H1 (cell line): ENCODE results near the gene KIAA1671.

Source experiments
- CHD2 ChIP-seq: IDR thresholded peaks from 2 replicates; pipeline ENCODE4 v1.6.1; 2012; ENCODE audit warnings: low read length, improper control_type of control experiment
- CTCF ChIP-seq, 3 experiments: IDR thresholded peaks; 1 replicate in 2 of 3; 2 replicates in 1 of 3; pipeline versions ENCODE4 v1.5.1 to v1.6.1; 2011; ENCODE audit warnings: low read length in 3 of 3, mild to moderate bottlenecking in 3 of 3, inconsistent platforms in 2 of 3, low read depth in 1 of 3, moderate library complexity in 1 of 3; ENCODE audit not compliant: insufficient read depth in 1 of 3; ENCODE audit errors: control extremely low read depth in 1 of 3
- TEAD4 ChIP-seq: IDR thresholded peaks from 2 replicates; pipeline ENCODE4 v1.6.1; 2012; ENCODE audit warnings: low read depth, low read length, inconsistent platforms, mixed read lengths

- no peak for TF ChIP-seq CTCF (IDR thresholded peaks at IDR 0.05; ENCODE audit: control extremely low read depth in 1 of 3, insufficient read depth in 1 of 3, low read depth in 1 of 3, low read length in 3 of 3)
- no peak for TF ChIP-seq CHD2
- TF ChIP-seq TEAD4: no peak
Observed at GRCh38 chr22:24975125-24975640, 22.7 kb downstream of the KIAA1671 start.
